Heart right ventricle (tissue), 16 donors: ENCODE data around the gene GALR2. TPM values are rescaled to one million over a fixed set of nuclear protein-coding genes. Genes with fewer than 3 reads are reported as not detected.

Source experiments
- ATAC-seq, 8 donors: fragments of 200-7000 bp; cut with Tn5 transposase; one replicate each; pipeline ENCODE4 v1.9.1; 2020; ENCODE audit warnings: mild to moderate bottlenecking in 8 of 8, moderate library complexity in 8 of 8, moderate number of reproducible peaks in 1 of 8
- DNase-seq, 2 donors: peaks; one replicate each; pipeline ENCODE4 v3.0.0-alpha.2; 2020
- H3K27ac ChIP-seq, 10 donors: fragments of 200-600 bp; sonication (generic) in 2 of 10; one replicate each; pipeline versions ENCODE4 v1.5.0 to v1.8.0; 2020 to 2022; ENCODE audit warnings: mild to moderate bottlenecking in 3 of 10
- H3K27me3 ChIP-seq, 7 donors: fragments of 200-600 bp; one replicate each; pipeline ENCODE4 v1.8.0; 2021 to 2022; ENCODE audit warnings: mild to moderate bottlenecking in 2 of 7
- H3K36me3 ChIP-seq, 9 donors: fragments of 200-600 bp; sonication (generic) in 1 of 9; one replicate each; pipeline versions ENCODE4 v1.5.0 to v1.8.0; 2020 to 2022; ENCODE audit warnings: mild to moderate bottlenecking in 2 of 9
- H3K4me1 ChIP-seq, 9 donors: fragments of 200-600 bp; sonication (generic) in 1 of 9; one replicate each; pipeline versions ENCODE4 v1.5.0 to v1.8.0; 2020 to 2022; ENCODE audit warnings: mild to moderate bottlenecking in 4 of 9
- H3K4me3 ChIP-seq, 10 donors: fragments of 200-600 bp; sonication (generic) in 2 of 10; one replicate each; pipeline versions ENCODE4 v1.5.0 to v1.8.0; 2020 to 2022; ENCODE audit warnings: mild to moderate bottlenecking in 7 of 10, moderate library complexity in 2 of 10
- H3K9me3 ChIP-seq, 11 donors: fragments of 200-600 bp in 10 of 11; sonication (generic) in 2 of 11; one replicate each; pipeline versions ENCODE4 v1.5.0 to v1.8.0; 2013 to 2022; ENCODE audit warnings: mild to moderate bottlenecking in 2 of 11, control low read depth in 1 of 11, moderate library complexity in 1 of 11
- WGBS, 2 donors: extraction: QIAGEN DNeasy Blood & Tissue Kit; methylation state at CpG; one replicate each; pipeline ENCODE4 v1.1.7; 2013; ENCODE audit warnings: inconsistent platforms in 1 of 2; 5-methylcytosine and 5-hydroxymethylcytosine counted together
- intact Hi-C, 10 donors: fragments of 100-400 bp; cut with DNase I; formaldehyde crosslinking; loops; one replicate each; pipeline versions ENCODE4 v1.11.1 to v1.14.2; 2022
- polyA plus RNA-seq, 2 donors: library from polyadenylated mRNA; stranded (reverse); fragments of 200-250 nt; gene quantifications; one replicate each; pipeline ENCODE4 v1.2.3, GENCODE V29; 2013
- total RNA-seq, 10 donors: library from RNA; stranded (reverse); fragmentation: NEBNext Ultra II Directional in 3 of 10; extraction: Animal tissue kit (Norgen Biotek cat#: 25700) in 3 of 10; gene quantifications; one replicate each; pipeline versions ENCODE4 v1.2.1 to v1.2.4, GENCODE V29; 2021 to 2023
- TF ChIP-seq, protein P1 (sequence below), 9 donors: fragments of 200-600 bp; sonication (generic) in 2 of 9; IDR thresholded peaks; one replicate each; pipeline versions ENCODE4 v1.5.0 to v1.8.0; 2021 to 2022; ENCODE audit warnings: antibody characterized with exemption in 9 of 9, mild to moderate bottlenecking in 5 of 9, moderate library complexity in 1 of 9
- donor health status: Arrhythmogenic right ventricular cardiomyopathy.
- donor health status: ischemic (EF 13 %, LVEDD 7.1; RV severe dilation, severe dysfunction).
- donor health status: healthy with polysubstance abuse.
- donor health status: DM: no; HTN: yes; CAD: no.
- donor health status: DM: no; HTN: no; CAD: no.
- donor health status: ischemic (EF 25% LVEDD 6.9; RV normal size, moderate dysfunction).
- donor health status: ischemic (EF 25% LVEDD 5.7; RV mildly dilated, moderate dysfunction).
- donor health status: healthy.
- donor health status: DM: yes; HTN: yes; CAD: no.
- donor health status: Ischemic cardiomyopathy.
- donor health status: ischemic (EF 35%, LVEDD 5.7; RV mildly dilated, moderate dysfunction).
- donor health status: nonischemic (EF 11% LVEDD 7.7; RV severe dilation, severe dysfunction).
- donor health status: DM: yes; HTN: yes; CAD: no.
- donor health status: PGD.
- donor health status: ischemic (EF 29% LVEDD 5.4; RV normal size, mild dysfunction).
- donor health status: nonischemic (EF 23%, LVEDD 6.1; RV moderate dilation, normal function).

GALR2 gene
- total and polyA plus RNA-seq, 12 donors, result 0.10 TPM; not detected in 11

DNA sequence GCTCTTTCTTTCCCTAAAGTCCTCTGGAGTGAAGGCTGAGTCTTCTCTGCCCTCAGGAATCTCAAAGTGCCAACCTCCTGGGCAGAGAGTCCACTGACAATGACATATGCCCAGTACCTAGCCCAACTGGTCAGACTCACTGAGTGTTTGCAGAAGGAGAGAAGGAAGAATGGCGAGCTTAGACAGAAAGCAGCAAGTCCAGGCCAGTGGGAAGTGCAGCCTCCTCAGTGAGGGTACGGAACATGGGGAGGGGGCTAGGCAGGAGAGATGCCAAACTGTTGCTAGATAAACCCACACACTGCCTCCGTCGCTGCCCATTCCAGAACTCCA lies 28.3 kb downstream of the GALR2 start:
- no peaks in the 10 kb centered on the region for H3K27me3 ChIP-seq
- peak overlapping the region; percentile 53 to 93 (median 86) for H3K27ac ChIP-seq
- intact Hi-C loops, result loop anchor here in 2 of 10 donors (10.0 kb wide), 2 partner anchors 292 to 302 kb away; no protein-coding TSS in a partner anchor
- TF ChIP-seq, protein P1, sequence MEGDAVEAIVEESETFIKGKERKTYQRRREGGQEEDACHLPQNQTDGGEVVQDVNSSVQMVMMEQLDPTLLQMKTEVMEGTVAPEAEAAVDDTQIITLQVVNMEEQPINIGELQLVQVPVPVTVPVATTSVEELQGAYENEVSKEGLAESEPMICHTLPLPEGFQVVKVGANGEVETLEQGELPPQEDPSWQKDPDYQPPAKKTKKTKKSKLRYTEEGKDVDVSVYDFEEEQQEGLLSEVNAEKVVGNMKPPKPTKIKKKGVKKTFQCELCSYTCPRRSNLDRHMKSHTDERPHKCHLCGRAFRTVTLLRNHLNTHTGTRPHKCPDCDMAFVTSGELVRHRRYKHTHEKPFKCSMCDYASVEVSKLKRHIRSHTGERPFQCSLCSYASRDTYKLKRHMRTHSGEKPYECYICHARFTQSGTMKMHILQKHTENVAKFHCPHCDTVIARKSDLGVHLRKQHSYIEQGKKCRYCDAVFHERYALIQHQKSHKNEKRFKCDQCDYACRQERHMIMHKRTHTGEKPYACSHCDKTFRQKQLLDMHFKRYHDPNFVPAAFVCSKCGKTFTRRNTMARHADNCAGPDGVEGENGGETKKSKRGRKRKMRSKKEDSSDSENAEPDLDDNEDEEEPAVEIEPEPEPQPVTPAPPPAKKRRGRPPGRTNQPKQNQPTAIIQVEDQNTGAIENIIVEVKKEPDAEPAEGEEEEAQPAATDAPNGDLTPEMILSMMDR (IDR thresholded peaks at IDR 0.05), result no peak
- no peak for DNase-seq
- WGBS, 2 donors, result 0 to 2% methylated on average over 4 of the region's 4 CpGs
- no peaks in the 10 kb centered on the region for H3K9me3 ChIP-seq
- peak in 5 of 8 donors; percentile 4 to 9 (median 5) for ATAC-seq
- H3K4me1 ChIP-seq, result peaks cover 8 to 31% (median 21%) of the 10 kb centered on the region in 9 donors
- peak overlapping the region; percentile 52 to 93 (median 83) for H3K4me3 ChIP-seq
- H3K36me3 ChIP-seq, result peaks cover 0 to 43% (median 14%) of the 10 kb centered on the region in 9 donors

DNA sequence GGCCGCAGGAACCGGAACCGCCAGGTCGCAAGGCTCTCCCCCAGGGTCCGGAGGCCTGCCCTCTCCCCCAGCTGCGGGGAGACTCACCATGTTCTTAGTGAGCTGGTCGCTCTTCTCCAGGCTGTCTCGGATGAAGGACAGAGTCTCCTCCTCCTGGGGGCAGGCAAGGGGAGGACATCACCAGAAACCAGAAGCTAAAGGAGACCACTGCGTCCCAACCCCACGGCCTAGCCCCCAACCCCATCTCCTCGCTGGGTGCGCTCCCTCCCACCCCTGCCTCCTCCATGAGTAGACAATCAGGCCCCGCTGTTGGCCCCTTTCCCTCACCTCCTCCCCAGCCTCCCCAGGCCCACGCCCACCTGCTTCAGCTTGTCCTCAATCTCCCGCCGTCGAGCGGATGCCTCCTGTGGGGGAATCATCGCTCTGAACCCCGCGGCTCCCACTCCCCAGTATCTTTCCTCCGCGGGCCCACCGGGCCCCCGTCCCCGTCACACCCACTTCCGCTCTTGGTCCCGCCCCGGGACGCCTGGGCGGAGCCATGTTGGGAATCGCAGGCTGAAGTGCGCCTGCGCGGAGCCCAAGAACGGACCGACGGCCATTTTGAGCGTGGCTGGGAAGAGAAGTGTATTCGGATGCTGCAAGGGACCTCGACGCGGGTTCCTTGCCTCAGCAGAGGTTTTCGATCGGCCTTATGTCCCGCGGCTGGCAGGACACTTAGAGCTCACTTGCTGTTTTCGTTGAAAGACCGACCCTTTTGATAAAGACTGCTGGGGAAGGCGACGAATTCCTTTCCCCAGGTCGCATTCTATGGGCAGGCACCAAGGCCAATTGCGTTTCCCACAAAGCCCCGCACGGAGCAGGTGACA lies 28.9 kb downstream of the GALR2 start, which contains the start of gene EXOC7:
TSS of gene EXOC7 (minus strand) at position 514 of the 866 bp plus-strand sequence. CDS start at position 419, 95 bp downstream.
- DNase-seq (peak; percentile 92 to 93), ATAC-seq (peak; percentile 95 to 99 (median 99))
- no peaks in the 10 kb centered on the region for H3K9me3 ChIP-seq
- no peaks in the 10 kb centered on the region for H3K27me3 ChIP-seq
- peaks cover 8 to 31% (median 21%) of the 10 kb centered on the region in 9 donors for H3K4me1 ChIP-seq
- H3K4me3 ChIP-seq, result peak within 1 kb of the TSS; percentile 52 to 93 (median 83)
- H3K36me3 ChIP-seq, result peaks cover 0 to 37% (median 14%) of the 10 kb centered on the region in 9 donors
- TF ChIP-seq, protein P1 (IDR thresholded peaks at IDR 0.05), result peak in 2 of 9 donors; percentile 12 to 22
- 3 to 4% methylated on average over 55 of the region's 55 CpGs for WGBS, 2 donors
- intact Hi-C loops, result loop anchor here in 2 of 10 donors (10.0 kb wide), 2 partner anchors 291 to 301 kb away; no protein-coding TSS in a partner anchor
- peak within 1 kb of the TSS; percentile 53 to 93 (median 86) for H3K27ac ChIP-seq

DNA sequence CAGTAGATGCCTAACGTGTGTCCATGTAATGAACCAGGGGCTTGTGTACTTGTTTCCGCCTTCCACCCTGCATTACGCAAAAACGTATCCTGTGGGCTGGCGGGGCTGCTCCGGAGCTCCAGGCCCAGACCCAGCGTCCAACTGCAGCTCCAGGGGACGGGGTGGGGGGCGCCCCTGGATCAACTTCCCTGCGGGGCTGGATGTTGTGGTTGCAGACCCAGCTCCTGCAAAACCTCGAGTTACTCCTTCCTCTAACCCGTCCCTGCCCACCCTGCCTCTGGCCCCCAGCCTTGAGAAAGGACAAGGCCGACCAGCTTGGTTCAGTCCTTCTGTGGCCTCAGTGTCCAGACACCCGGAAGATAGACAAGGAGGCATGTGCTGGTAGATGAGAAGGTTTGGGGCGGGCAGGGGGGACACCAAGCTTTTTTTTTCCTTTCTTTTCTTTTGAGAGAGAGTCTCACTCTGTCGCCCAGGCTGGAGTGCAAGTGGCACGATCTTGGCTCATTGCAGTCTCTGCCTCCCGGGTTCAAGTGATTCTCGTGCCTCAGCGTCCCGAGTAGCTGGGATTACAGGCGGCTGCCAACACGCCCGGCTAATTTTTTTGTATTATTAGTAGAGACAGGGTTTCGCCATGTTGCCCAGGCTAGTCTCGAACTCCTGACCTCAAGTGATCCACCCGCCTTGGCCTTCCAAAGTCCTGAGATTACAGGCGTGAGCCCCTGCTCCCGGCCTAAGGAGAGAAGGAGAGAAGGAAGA lies 29.7 kb downstream of the GALR2 start:
- peak in 3 of 8 donors; percentile 5 to 51 (median 12) for ATAC-seq

More for the DNA sequence above, 29.7 kb downstream of the GALR2 start:
- DNase-seq, result no peak
- 83 to 87% methylated on average over 28 to 29 of the region's 29 CpGs for WGBS, 2 donors
- Histone ChIP-seq H3K9me3 (no peaks in the 10 kb centered on the region), H3K4me3 (peak overlapping the region in 9 of 10 donors; percentile 52 to 93 (median 85)), H3K27ac (peak overlapping the region; percentile 53 to 93 (median 86)), H3K4me1 (peaks cover 8 to 31% (median 21%) of the 10 kb centered on the region in 9 donors), H3K36me3 (peaks cover 0 to 29% (median 14%) of the 10 kb centered on the region in 9 donors), H3K27me3 (no peaks in the 10 kb centered on the region)
- TF ChIP-seq, protein P1 (IDR thresholded peaks at IDR 0.05), result no peak
- intact Hi-C loops, result loop anchor here in 2 of 10 donors (10.0 kb wide), 2 partner anchors 290 to 300 kb away; no protein-coding TSS in a partner anchor
